KG1 (cell line): Measurements from ENCODE around the gene MECR.
"Not testable (repeated sequence)": the region's sequence is repeated elsewhere in the genome, so short reads cannot be mapped to it uniquely, and the experiment has no call there.

Experiments
- DNase-seq: peaks from one replicate; lab custom pipeline; 2025; lab: John Stamatoyannopoulos, UW

Gene MECR

DNA sequence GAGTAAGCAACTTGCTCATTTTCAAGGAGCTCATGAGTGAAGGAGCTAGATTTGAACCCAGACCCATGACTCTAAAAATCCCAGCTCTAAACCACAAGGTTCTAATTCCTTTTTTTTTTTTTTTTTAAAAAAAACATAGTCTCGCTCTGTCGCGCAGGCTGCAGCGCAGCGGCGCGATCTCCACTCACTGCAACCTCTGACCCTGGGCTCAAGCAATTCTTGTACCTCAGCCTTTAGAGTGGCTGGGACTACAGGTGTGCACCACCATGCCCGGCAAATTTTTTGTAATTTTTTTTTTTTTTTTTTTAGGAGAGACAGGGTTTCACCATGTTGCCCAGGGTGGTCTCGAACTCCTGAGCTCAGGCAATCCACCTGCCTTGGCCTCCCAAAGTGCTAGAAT is 62.8 kb downstream of the MECR start:
- DNase-seq: no peak

DNA sequence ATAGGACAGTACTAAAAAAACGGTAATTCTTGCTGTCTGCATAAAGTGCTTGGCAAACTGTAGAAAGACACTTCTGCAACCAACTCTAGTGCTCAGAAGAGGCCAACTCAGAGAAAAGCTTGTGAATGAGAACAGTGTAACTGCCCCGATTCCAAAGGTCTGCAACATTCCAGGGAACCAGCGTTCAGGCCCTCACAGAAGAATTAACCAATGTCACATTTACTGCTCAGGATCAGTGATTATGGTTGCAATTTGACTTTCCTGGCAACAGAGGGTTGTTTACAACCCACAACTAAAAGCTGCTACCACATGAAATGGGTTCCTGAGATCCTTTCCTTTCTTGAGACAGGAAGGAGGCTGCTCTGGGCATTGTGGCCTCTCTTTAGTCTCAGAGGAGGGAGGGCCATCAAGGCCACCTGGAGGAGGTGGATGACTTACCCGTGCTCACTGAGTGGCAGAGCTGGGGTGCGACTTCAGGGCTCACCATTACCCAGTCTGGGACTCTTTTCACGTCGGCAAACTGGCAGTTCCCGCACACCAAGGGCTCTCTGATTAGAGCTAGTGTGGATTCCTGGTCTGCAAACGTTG is 64.3 kb downstream of the MECR start:
- DNase-seq: no peak

DNA sequence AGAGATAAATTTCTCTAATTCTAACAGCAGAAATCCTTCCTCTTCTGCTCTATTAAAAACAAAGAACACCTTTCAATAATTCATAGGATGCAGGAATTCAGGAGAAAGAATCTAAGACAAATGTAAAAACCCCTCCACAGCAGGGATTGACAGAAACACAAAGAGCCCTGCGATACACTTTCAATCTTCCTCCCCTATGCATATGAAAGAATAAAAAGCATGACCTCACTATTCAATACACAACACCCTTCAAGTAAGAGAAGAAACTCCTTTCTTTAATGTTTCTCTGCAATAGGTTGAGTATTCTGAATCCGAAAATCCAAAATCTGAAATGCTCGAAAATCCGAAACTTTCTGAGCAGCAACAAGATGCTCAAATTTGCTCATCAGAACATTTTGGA is 66.1 kb downstream of the MECR start:
- DNase-seq: no peak

DNA sequence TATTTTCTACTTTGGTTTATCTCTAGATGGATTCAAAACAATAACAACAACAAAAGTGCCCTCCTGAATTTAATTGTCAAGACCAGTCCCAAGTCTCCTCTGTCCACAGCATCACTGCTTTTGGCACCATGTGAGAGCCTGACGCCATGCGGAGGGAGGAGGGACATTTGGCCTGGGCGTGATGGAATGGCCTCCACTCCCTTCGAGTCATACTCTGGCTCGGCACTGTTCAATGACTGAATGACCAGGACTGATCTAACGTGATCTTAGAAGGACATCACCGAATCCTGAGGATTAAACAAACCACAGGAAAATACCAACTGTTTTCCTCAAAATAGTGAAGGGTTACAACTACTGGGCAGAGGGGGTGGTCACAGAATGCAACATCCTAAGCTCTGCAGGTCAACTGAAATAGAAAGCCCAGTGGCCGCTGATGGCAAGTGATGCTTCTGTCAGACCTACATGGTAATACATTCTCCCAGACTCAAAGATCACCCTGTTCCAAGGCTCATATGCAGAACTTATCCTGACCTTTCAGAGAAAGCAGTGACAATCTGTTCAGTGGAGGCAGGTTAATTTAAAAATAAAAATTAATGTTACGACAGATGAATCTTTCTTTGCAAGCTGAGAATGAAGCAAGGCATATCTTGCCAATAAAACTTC is 68.1 kb downstream of the MECR start:
- no peak for DNase-seq

DNA sequence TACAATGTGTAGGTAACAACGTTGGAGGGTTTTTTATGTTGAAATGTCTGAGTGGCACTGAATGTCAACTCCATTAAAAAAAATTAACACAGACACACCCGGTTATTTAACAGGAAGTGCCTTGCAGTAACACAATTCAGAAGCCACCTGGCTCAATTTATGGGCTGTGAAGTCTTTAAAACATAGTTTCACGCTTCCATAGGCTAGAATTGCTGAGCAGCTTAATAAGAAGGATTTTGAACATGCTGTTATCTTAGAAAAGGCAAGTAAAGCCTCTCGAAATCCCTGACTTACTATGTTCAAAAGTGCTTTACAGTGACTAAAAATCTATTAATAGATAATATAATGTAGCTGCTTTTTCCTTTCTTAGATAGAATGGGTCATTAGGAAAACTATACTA is 68.7 kb downstream of the MECR start:
- DNase-seq: no peak

DNA sequence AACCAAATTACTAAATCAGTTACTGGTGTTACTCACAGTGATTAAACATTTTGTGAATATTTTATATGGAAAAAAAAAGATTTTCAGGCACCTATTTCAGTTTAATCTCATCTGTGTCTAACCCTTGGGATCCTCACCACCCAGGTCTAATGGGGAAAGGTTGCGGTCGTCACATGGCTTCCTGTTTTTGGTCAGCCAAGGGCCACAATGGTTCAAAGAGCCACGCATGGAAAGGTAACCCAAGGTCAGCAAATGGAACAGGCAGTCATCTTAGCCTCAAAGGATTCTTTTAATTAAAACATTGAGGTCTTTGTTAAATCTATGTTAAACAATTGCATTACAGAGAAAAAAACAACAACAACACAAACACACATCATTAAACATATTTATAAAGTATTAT is 71.0 kb downstream of the MECR start:
- no peak for DNase-seq

DNA sequence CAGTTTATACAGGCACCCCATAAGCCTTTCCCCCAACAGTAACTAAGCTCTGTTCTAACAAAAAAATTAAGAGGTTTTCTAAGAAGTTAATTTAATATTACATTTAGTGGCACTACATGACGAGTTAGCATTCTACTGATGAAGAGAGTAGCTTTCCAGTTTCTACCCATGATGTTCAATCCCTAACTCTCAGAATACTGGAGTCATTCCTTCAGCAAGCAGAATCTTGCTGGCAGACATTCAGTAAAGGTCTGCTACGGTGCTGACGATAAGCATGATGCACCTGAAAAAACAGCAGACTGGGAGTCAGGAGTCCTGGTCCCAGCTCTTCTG is 73.5 kb downstream of the MECR start:
- DNase-seq: no peak

DNA sequence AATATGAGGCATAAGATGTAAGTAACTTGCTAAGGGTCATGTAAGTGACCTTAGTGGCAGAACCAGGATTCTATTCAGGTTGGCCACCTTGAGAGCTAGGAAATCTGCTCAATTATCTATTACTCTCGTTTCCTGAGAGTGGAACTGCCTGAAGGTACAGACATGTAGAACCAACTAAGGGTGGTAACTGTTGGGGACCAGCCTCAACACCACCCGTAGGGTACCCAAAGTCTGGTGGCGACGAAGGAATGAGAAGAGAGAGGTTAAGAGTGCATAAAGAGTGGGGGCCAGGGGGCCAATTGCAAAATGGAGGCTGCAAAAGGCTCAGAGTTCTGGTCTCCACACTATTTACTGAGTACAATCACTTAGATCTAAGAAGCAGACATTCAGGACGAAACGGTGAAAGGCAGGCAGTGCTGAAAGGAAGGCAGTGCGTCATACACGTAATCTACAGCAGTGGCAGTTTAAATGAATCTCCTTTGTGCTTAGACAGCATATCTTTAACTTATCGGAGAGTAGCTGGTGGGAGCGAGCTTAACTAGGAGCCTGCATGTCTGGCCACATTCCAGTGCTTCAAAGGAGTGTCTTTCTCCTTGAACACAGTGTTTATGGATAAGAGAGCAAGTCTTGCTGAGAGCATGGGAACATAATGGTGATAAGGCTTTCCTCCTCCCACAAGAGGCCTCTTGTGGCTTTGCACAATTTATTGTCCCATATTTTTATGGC is 74.0 kb downstream of the MECR start:
- DNase-seq: no peak

DNA sequence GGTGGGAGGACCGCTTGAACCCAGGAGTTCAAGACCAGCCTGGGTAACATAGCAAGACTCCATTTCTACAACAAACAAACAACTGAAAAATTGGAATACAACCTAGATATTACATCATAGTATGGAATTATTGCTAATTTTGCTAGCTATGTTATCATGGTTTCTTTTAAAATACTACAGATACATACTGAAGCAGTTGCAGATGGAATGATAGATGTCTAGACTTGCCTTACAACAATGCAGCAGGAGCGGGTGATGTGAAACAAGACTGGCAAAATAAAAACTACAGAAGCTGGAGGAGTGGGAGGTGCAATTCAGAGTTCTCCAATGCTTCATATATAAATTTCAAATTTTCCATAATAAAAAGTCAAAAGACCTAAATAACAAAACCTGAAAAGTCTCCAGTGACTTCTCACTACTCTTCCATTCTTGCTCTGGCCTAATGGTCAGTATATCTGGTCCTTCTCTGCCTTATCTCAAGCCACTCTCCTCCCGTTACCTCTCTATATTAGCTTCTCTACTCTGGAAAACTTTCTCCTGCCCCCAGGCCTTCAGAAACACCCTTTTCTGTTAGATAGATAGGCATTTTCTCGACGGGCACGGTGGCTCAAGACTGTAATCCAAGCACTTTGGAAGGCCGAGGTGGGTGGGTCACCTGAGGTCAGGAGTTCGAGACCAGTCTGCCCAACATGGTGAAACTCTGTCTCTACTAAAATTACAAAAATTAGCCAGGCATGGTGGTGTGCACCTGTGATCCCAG is 78.5 kb downstream of the MECR start:
- no peak for DNase-seq

DNA sequence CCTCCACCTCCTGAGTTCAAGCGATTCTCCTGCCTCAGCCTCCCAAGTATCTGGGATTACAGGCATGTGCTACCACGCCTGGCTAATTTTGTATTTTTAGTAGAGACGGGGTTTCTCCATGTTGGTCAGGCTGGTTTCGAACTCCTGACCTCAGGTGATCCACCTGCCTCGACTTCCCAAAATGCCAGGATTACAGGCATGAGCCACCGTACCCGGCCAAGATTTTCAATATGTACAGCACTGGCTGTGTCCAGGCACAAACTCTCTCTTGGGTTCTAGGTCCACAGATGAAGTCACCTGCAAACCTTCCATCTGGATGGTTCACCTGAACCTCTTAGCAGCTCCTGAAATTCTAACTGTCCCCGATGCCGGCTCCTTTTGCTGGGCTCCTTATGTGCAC is 80.4 kb downstream of the MECR start:
- DNase-seq: not testable (repeated sequence)

DNA sequence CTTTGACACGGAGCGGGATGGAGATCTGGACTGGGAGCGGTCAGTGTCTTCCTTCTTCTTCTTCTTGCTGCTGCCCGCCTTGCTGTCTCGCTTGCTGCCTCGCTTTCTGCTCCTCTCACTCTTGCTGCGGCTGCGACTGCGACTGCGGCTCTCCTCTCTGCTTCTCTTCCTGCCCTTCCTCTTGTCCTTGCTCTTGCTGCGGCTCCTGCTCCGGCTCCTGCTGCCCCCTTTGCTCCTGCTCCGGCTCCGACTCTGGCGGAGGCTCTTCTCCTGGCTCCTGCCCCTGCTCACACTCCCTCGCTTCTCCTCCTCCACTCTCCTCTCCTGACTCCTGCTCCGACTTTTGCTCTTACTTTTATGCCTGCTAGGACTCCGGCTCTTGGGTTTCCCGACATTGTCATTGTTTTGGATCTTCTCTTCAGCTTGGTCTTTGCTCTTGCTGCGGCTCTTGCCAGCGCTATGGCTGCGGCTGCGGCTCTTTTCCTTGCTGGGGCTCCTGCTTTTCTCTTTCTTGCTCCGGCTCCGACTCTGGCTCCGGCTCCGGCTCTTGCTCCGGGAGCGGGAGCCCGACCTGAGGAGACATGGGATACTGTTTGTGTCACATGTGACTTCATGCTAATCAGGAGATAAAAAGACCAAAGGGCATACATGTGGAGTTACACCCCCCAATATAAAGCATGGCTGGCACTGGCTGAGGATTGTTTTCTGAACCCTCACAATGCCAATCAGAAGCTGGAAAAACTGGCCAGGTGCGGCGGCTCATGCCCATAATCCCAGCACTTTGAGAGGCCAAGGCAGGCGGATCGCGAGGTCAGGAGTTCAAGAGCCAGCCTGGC is 81.9 kb downstream of the MECR start:
- no peak for DNase-seq

DNA sequence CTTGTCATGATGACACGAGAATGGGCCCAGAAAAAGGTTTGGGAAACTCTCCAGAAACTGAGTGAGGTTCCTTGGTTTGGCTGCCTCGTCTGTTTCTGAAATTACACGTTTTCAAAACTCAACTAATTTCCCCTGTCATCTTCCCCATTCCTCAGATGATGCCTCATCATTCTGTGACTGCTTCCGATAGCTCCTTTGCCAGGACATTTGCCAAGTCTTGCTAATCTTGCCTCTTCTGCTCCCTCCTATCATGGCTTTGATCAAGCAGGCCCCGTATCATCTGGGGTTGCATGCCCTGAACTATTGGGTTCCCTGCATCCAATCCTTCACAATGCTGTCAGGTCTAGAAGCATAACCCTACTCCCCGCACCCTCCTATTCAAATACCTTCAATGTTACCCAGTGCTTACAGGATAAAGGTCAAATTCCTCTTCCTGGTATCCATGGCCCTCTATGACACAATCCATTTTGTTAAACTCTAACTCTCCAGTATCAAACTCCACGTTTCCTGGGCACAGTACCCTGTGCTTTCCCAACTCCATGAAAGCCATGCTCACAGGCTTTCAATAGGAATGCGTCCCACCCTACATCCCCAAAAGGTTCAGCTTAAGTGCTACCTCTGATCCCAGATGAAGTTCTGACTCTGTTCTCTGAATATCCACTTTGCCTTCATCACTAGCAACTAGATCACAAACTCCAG is 84.8 kb downstream of the MECR start:
- no peak for DNase-seq

DNA sequence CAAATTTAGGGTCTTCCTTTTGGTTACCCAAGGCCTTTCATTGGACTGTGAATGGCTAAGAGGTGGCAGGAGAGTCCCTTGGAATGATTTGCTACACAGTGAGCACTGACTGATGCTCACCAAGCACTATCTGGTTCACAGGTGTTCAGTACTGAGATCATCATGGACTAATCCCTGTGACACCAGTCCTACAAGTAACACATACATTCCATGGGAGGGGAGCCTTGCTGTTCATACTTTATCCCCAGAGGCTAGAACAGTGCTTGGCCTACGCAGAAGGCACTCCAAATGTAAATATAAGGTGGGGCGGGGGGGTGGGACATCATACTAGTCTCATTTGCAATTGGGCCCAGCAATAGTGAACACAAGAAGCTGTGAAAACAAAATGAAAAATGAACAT is 86.6 kb downstream of the MECR start:
- DNase-seq: no peak

DNA sequence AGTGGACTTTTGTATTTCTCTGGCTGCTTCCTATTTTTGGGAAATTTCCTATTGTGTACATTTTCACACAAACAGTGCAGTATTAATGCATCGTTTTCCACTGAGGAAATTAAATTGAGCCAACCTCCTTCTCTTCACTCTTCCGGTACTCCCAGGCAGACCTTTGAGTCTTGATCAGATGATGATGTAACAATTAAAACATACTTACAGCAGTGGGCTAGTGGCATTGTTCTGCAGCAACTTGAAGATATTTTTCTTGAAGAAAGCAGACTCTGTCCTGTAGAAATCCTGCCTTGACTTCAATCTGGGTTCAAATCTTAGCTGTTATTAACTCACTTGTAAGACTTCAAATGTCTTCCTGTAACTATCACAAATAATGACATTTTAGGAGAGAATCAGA is 88.0 kb downstream of the MECR start:
- DNase-seq: no peak
